ENCODE results near the gene ADAMTS18.

ADAMTS18 gene

DNA sequence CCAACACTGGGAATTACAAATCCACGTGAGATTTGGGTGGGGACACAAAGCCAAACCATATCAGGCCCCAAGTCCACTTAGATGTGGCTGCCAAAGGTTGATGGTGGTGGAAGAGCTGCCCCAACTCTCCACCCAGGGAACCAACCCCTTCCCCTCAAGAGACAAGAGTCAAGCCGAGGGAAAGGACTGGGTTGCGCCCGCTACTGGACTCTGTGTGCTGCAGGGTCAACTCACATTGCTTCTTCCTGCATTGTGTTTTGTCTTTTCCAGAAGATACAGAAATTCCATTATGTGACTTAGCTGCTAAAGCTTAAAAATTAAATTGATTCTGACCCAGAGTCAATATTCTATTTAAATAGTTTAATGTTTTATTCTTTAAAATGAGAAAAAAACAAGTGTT lies 58.5 kb downstream of the ADAMTS18 start:
- no peak for DNase-seq
- no peak overlapping the region for H3K27ac ChIP-seq (ENCODE audit: low read length)
- no peaks in the 10 kb centered on the region for H3K4me1 ChIP-seq (ENCODE audit: insufficient read depth, low read length)
- H4K20me1 ChIP-seq (ENCODE audit: insufficient read depth, low read length): no peaks in the 10 kb centered on the region
- no peaks in the 10 kb centered on the region for H3K9me3 ChIP-seq (ENCODE audit: insufficient read depth, low read length, severe bottlenecking)
- ATAC-seq (ENCODE audit: insufficient read depth, low read depth): no peak
- no peaks in the 10 kb centered on the region for H3K27me3 ChIP-seq (ENCODE audit: insufficient read depth, low read length, poor library complexity)
- H3K9ac ChIP-seq (ENCODE audit: low read depth, low read length): no peak overlapping the region
- no peaks in the 10 kb centered on the region for H3K36me3 ChIP-seq (ENCODE audit: insufficient read depth, low read length)
- no peaks in the 10 kb centered on the region for H3K79me2 ChIP-seq (ENCODE audit: insufficient read depth, low read length)
- H3K4me3 ChIP-seq (ENCODE audit: low read depth in 1 of 2, low read length in 2 of 2): no peak overlapping the region
- no peak overlapping the region for H3K4me2 ChIP-seq (ENCODE audit: insufficient read depth, low read length)
- no peak overlapping the region for H2AFZ ChIP-seq (ENCODE audit: low read depth, low read length)
- TF ChIP-seq EZH2 (IDR thresholded peaks at IDR 0.05; ENCODE audit: borderline replicate concordance, low read depth, low read length, severe bottlenecking): no peak
- TF ChIP-seq, protein P1, sequence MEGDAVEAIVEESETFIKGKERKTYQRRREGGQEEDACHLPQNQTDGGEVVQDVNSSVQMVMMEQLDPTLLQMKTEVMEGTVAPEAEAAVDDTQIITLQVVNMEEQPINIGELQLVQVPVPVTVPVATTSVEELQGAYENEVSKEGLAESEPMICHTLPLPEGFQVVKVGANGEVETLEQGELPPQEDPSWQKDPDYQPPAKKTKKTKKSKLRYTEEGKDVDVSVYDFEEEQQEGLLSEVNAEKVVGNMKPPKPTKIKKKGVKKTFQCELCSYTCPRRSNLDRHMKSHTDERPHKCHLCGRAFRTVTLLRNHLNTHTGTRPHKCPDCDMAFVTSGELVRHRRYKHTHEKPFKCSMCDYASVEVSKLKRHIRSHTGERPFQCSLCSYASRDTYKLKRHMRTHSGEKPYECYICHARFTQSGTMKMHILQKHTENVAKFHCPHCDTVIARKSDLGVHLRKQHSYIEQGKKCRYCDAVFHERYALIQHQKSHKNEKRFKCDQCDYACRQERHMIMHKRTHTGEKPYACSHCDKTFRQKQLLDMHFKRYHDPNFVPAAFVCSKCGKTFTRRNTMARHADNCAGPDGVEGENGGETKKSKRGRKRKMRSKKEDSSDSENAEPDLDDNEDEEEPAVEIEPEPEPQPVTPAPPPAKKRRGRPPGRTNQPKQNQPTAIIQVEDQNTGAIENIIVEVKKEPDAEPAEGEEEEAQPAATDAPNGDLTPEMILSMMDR (IDR thresholded peaks at IDR 0.05; ENCODE audit: borderline replicate concordance, extremely low read depth, low read length, poor library complexity, severe bottlenecking): peak; percentile 14

DNA sequence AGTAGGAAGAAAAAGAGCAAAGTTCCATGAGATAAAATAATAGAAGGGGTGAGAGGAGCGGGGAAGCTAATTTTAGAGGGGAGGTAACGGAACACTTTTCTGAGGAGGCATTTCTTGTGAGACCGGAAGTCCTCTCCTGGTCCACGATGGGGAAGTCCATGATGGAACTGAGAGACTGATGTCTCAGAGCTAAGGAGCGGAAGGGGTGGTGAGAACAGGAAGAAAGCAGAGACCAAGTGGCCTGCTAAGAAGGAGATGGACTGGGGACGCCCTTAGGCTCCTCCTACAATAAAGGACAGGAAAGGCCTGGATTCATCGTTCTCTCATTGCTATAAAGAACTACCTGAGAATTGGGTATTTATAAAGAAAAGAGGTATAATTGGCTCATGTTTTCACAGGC lies 59.4 kb downstream of the ADAMTS18 start:
- Histone ChIP-seq H3K4me3 (ENCODE audit: low read depth in 1 of 2, low read length in 2 of 2) (no peak overlapping the region), H4K20me1 (ENCODE audit: insufficient read depth, low read length) (no peaks in the 10 kb centered on the region), H3K27ac (ENCODE audit: low read length) (no peak overlapping the region), H3K4me2 (ENCODE audit: insufficient read depth, low read length) (no peak overlapping the region), H3K36me3 (ENCODE audit: insufficient read depth, low read length) (no peaks in the 10 kb centered on the region), H3K27me3 (ENCODE audit: insufficient read depth, low read length, poor library complexity) (no peaks in the 10 kb centered on the region), H3K4me1 (ENCODE audit: insufficient read depth, low read length) (no peaks in the 10 kb centered on the region), H3K9me3 (ENCODE audit: insufficient read depth, low read length, severe bottlenecking) (no peaks in the 10 kb centered on the region), H3K79me2 (ENCODE audit: insufficient read depth, low read length) (no peaks in the 10 kb centered on the region), H3K9ac (ENCODE audit: low read depth, low read length) (no peak overlapping the region), H2AFZ (ENCODE audit: low read depth, low read length) (no peak overlapping the region)
- TF ChIP-seq, protein P1 (IDR thresholded peaks at IDR 0.05; ENCODE audit: borderline replicate concordance, extremely low read depth, low read length, poor library complexity, severe bottlenecking): no peak
- TF ChIP-seq EZH2 (IDR thresholded peaks at IDR 0.05; ENCODE audit: borderline replicate concordance, low read depth, low read length, severe bottlenecking): no peak
- ATAC-seq (ENCODE audit: insufficient read depth, low read depth): no peak
- DNase-seq: no peak

DNA sequence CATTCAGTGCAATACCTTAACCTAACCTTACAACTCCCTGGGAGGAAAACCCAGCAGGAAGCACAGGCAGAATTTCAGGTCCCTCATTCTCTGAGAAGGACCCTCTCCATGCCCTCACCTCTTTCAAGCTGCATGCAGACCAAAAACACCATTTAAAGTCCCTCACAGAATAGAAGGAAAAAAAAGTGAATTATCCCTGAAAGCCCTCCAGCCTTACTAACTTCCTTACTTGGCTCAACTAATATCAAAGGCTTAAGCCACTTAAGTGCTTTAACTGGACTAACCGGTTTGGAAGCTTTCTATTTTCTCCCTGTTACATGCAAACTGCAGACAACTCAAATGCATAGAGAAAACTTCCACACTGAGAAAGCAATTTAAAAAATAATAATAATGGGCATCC lies 60.5 kb downstream of the ADAMTS18 start:
- Histone ChIP-seq H4K20me1 (ENCODE audit: insufficient read depth, low read length) (no peaks in the 10 kb centered on the region), H3K27ac (ENCODE audit: low read length) (no peak overlapping the region), H3K4me3 (ENCODE audit: low read depth in 1 of 2, low read length in 2 of 2) (no peak overlapping the region), H3K36me3 (ENCODE audit: insufficient read depth, low read length) (no peaks in the 10 kb centered on the region), H3K4me2 (ENCODE audit: insufficient read depth, low read length) (no peak overlapping the region), H3K9me3 (ENCODE audit: insufficient read depth, low read length, severe bottlenecking) (no peaks in the 10 kb centered on the region), H3K4me1 (ENCODE audit: insufficient read depth, low read length) (no peaks in the 10 kb centered on the region), H3K27me3 (ENCODE audit: insufficient read depth, low read length, poor library complexity) (no peaks in the 10 kb centered on the region), H3K9ac (ENCODE audit: low read depth, low read length) (no peak overlapping the region), H3K79me2 (ENCODE audit: insufficient read depth, low read length) (no peaks in the 10 kb centered on the region), H2AFZ (ENCODE audit: low read depth, low read length) (no peak overlapping the region)
- no peak for ATAC-seq (ENCODE audit: insufficient read depth, low read depth)
- DNase-seq: no peak
- TF ChIP-seq EZH2 (IDR thresholded peaks at IDR 0.05; ENCODE audit: borderline replicate concordance, low read depth, low read length, severe bottlenecking): no peak
- TF ChIP-seq, protein P1 (IDR thresholded peaks at IDR 0.05; ENCODE audit: borderline replicate concordance, extremely low read depth, low read length, poor library complexity, severe bottlenecking): no peak

DNA sequence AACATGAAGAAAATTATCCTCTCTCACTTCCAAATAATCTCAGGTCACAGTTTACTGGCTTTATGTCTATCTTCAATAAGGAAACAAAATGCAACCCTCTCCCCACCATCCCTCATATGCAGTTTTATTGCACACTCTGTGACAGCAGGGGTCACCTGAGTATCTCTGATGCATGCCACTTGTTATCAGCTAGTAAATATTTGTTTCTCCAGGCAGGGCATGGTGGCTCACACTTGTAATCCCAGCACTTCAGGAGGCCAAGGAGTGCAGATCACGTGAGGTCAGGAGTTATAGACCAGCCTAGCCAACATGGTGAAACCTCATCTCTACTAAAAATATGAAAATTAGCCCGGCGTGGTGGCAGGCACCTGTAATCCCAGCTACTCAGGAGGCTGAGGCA lies 61.1 kb downstream of the ADAMTS18 start:
- TF ChIP-seq EZH2 (IDR thresholded peaks at IDR 0.05; ENCODE audit: borderline replicate concordance, low read depth, low read length, severe bottlenecking): no peak
- TF ChIP-seq, protein P1 (IDR thresholded peaks at IDR 0.05; ENCODE audit: borderline replicate concordance, extremely low read depth, low read length, poor library complexity, severe bottlenecking): no peak
- no peak overlapping the region for H3K4me2 ChIP-seq (ENCODE audit: insufficient read depth, low read length)

More for the DNA sequence above, 61.1 kb downstream of the ADAMTS18 start:
- DNase-seq: no peak
- H2AFZ ChIP-seq (ENCODE audit: low read depth, low read length): no peak overlapping the region
- H3K4me1 ChIP-seq (ENCODE audit: insufficient read depth, low read length): no peaks in the 10 kb centered on the region
- H3K79me2 ChIP-seq (ENCODE audit: insufficient read depth, low read length): no peaks in the 10 kb centered on the region
- no peak overlapping the region for H3K4me3 ChIP-seq (ENCODE audit: low read depth in 1 of 2, low read length in 2 of 2)
- no peaks in the 10 kb centered on the region for H3K36me3 ChIP-seq (ENCODE audit: insufficient read depth, low read length)
- no peak overlapping the region for H3K9ac ChIP-seq (ENCODE audit: low read depth, low read length)
- H3K9me3 ChIP-seq (ENCODE audit: insufficient read depth, low read length, severe bottlenecking): no peaks in the 10 kb centered on the region
- ATAC-seq (ENCODE audit: insufficient read depth, low read depth): no peak
- no peaks in the 10 kb centered on the region for H4K20me1 ChIP-seq (ENCODE audit: insufficient read depth, low read length)
- no peaks in the 10 kb centered on the region for H3K27me3 ChIP-seq (ENCODE audit: insufficient read depth, low read length, poor library complexity)
- H3K27ac ChIP-seq (ENCODE audit: low read length): no peak overlapping the region

All from DND-41 (cell line).